GM18505 (cell line): Measurements from ENCODE around the gene C1S.

Experiments used
- ATAC-seq: cut with Tn5 transposase; IDR thresholded peaks from one replicate; pipeline ENCODE4 v1.9.1; 2021; ENCODE audit not compliant: unreplicated experiment
- POLR2A ChIP-seq: IDR thresholded peaks from 4 replicates; pipeline ENCODE4 v1.6.1; 2011; ENCODE audit warnings: borderline replicate concordance; ENCODE audit not compliant: insufficient read depth, insufficient read length; ENCODE audit errors: extremely low read depth

C1S gene

GRCh38 chr12:7058850-7059395 lies 1.6 kb upstream of the C1S start:
- TF ChIP-seq POLR2A: no peak
- no peak for ATAC-seq

- no peak for TF ChIP-seq POLR2A
- ATAC-seq: no peak
These were observed 738 bp upstream of the C1S start for GRCh38 chr12:7059780-7060179.

DNA sequence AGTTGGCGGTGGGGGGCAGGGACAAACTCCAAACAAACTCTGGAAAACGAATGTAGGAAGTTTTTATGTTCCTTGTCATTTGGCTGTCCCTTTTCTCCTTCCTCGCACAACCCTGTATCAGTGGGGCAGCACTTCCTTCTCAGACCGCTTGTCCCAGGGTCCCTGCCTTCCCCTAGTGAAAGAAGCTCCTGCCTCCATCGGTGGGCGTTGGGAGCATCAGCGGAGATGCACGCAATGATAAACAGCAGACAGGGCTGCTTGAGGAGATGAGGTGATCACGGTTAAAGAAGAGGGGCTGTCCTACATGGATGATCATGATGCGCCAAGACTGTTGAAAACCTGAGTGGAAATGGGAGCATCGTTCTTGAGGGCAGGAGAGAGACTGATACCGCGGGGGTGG lies 620 bp downstream of the C1S start:
- no peak for TF ChIP-seq POLR2A
- no peak for ATAC-seq

DNA sequence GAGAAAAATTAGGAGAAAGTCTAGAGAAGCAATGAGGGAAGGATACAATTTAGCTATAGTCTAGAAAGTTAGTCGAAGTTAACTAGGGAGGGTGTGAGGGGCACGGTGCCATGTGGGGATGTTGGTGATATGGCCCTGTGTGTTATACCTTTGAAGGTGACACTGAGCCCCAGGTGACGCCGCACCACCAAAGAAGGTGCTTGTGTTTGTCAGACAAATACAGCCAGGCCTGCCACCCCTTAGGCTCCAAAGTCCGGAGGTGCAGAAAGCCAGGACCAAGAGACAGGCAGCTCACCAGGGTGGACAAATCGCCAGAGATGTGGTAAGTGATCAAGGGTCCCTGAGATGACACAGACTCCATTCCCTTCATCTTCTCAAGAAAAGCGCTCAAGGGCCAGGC lies 1.1 kb downstream of the C1S start:
- ATAC-seq: no peak
- no peak for TF ChIP-seq POLR2A

- no peak for ATAC-seq
- no peak for TF ChIP-seq POLR2A
These were observed 4.0 kb downstream of the C1S start for GRCh38 chr12:7064516-7064915.

DNA sequence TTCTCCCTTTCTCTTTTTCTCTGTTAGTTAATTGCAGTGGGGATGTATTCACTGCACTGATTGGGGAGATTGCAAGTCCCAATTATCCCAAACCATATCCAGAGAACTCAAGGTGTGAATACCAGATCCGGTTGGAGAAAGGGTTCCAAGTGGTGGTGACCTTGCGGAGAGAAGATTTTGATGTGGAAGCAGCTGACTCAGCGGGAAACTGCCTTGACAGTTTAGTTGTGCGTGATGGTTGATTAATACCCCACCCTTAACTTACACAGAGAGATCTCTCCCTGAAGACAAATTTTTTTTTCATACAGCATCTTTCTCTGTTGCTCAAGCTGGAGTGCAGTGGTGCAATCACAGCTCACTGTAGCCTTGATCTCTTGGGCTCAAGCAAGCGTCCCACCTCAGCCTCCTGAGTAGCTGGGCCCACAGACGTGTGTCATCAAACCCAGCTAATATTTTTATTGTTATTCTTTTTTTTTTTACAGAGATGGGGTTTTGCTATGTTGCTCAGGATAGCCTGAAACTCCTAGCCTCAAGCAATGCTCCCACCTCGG lies 4.6 kb downstream of the C1S start:
- ATAC-seq: no peak
- TF ChIP-seq POLR2A: no peak

GRCh38 chr12:7066596-7066995 lies 6.1 kb downstream of the C1S start:
- no peak for ATAC-seq
- TF ChIP-seq POLR2A: no peak

GRCh38 chr12:7067096-7067495 lies 6.6 kb downstream of the C1S start:
- ATAC-seq: no peak
- no peak for TF ChIP-seq POLR2A

DNA sequence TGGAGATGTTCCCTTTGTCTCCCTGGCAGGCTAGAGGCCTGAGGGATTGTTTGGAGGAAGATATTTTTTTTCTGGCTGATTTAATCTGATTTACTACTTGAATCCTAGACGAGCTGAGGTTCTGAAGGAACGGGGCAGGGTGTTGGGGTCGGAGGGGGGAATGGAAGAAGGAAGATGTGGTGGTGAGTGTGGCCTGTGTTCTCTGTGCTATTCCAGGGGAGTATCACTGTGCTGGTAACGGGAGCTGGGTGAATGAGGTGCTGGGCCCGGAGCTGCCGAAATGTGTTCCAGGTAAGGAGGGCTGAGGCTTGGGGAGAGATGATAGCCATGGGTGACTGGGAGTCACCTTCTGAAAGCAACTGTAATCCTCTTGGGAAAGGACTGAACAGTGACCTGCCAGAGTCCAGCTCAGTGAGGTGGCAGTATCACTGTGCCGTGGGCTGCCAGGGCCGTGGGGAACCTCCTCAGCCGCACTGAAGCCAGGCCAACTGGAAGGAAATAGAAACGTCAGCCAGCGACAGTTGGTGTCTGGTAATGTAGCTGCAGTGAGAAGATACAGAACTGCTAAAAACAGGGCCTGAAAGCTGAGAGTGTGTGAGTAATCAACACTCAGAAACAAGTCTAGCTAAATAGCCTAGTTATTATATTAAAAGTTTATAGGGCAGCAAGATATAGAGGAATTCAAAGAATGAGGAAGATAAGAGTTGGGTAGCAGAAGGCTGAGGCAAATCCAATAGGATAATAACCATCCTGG lies 7.9 kb downstream of the C1S start:
- ATAC-seq: no peak
- TF ChIP-seq POLR2A: no peak

DNA sequence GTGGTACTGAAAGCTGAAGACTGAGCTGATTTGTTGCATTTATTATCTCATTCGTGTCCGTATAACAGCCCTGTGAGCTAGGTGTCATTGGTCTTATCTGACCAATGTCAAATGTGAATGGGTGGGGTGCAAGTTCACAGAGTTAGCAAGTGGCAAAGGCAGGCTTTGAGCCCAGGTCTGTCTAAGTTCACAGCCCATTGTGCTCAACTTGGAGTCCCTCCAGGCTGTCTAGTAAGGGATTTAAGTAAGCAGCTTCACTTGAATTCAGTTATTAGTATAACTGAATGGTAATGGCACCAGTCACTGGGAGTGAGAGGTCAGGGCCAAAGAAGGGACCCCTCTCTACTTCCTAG lies 8.5 kb downstream of the C1S start:
- no peak for ATAC-seq
- TF ChIP-seq POLR2A: no peak

DNA sequence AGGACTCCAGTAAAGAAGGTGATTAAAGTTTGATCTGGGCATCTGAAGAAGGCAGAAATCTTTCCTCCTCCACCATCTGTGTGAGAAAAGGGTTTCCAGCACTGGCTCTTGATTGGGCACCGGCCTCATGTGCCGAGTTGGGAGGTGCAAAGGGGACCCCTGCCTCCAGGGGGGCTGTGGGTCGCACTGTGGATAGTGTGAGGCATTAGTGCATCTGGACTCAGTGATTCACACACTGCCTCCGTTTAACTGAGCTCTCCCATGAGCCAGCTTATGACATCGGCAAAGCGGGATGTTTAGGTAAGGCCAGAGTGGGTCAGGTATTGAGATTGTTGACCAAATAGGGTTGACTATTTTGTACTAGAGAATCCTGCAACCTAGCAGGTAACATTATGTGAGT lies 8.9 kb downstream of the C1S start:
- no peak for TF ChIP-seq POLR2A
- no peak for ATAC-seq

- no peak for ATAC-seq
- no peak for TF ChIP-seq POLR2A
These were observed 11.5 kb downstream of the C1S start for GRCh38 chr12:7072035-7072434.

- no peak for ATAC-seq
- TF ChIP-seq POLR2A: no peak
These were observed 12.0 kb downstream of the C1S start for GRCh38 chr12:7072554-7072953.

- ATAC-seq: no peak
- TF ChIP-seq POLR2A: no peak
These were observed 13.4 kb downstream of the C1S start for GRCh38 chr12:7073946-7074345.
